ENCODE results near the gene TAF9. TPM values are rescaled to one million over a fixed set of nuclear protein-coding genes. Genes with fewer than 3 reads are reported as not detected.

The TAF9 gene
- total and polyA plus RNA-seq, 9 donors = 19.7 to 48.2 (median 39.9) TPM

DNA sequence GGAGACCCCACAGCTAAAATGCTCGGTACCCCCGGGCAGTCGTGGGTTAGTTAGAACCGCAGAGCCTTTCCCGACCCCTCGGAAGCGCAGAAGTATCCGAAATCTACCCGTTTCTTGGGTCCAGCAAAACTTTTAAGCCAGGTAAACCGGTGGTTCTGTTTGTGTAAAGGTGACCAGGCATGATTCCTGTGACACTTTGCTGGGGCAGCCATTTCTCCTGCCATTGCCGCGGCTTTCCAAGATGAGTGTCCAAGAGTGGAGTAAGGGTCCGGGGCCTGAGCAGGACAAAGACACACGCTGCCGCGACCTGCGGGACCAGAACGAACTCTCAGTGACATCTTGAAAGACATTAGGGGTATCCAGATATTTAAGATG lies 46.3 kb upstream of the TAF9 start:
- no peaks in the 10 kb centered on the region for H3K27me3 ChIP-seq
- TF ChIP-seq EP300 (IDR thresholded peaks at IDR 0.05) = no peak
- TF ChIP-seq, protein P1, sequence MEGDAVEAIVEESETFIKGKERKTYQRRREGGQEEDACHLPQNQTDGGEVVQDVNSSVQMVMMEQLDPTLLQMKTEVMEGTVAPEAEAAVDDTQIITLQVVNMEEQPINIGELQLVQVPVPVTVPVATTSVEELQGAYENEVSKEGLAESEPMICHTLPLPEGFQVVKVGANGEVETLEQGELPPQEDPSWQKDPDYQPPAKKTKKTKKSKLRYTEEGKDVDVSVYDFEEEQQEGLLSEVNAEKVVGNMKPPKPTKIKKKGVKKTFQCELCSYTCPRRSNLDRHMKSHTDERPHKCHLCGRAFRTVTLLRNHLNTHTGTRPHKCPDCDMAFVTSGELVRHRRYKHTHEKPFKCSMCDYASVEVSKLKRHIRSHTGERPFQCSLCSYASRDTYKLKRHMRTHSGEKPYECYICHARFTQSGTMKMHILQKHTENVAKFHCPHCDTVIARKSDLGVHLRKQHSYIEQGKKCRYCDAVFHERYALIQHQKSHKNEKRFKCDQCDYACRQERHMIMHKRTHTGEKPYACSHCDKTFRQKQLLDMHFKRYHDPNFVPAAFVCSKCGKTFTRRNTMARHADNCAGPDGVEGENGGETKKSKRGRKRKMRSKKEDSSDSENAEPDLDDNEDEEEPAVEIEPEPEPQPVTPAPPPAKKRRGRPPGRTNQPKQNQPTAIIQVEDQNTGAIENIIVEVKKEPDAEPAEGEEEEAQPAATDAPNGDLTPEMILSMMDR (IDR thresholded peaks at IDR 0.05) = no peak
- no peak for TF ChIP-seq POLR2A (IDR thresholded peaks at IDR 0.05)
- WGBS, 3 donors = 54 to 69% (median 60%) methylated on average over 18 of the region's 18 CpGs
- no peak overlapping the region for H3K27ac ChIP-seq
- no peaks in the 10 kb centered on the region for H3K36me3 ChIP-seq
- peak overlapping the region; percentile 38 for H3K4me3 ChIP-seq
- peaks cover 1% of the 10 kb centered on the region for H3K4me1 ChIP-seq (ENCODE audit: insufficient read depth)
- H3K9me3 ChIP-seq = no peaks in the 10 kb centered on the region
- no peak for DNase-seq
- intact Hi-C loops (cut with DNase I) = no loop called here

DNA sequence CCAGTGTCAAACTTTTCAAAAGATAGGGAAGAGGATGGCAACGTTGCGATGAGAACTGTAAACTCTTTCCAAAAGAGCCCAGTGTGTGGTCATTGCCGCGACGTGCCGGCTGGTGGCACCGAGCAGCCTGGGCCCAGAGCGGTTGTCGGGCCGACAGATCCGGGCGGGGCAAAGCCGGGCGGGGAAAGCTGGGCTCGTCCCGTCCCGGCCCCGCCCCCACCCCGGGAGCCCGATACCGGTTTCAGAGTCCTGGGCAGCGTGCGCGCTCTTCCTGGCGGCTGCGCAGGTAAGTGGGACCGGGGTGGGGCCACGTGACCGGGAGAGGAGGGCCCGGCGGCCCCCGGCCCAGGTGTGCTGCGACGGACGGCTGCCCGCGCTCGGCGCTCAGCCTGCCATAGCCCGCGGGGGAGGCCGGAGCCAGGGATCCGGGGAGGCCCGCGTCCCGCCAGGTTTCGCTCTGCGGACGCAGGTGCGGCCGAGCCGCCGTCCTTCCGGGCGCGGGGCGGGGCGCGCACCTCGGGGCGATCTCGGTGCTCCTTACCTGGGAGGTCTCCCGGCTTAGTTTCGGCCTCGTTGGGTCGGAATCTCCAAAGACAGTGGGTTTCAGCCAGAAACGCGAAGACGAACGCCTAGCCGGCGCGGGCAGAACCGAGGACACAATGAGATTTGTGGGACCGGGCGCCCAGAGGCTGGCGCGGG lies 45.7 kb upstream of the TAF9 start, which contains the start of gene MARVELD2:
Gene MARVELD2 (plus strand): TSS at position 232 of the 699 bp plus-strand sequence. CDS start 4,270 bp downstream, outside the sequence.
- intact Hi-C loops (cut with DNase I) = no loop called here
- DNase-seq = peak; percentile 21 to 63 (median 36)
- Histone ChIP-seq H3K27ac (no peak within 1 kb of the TSS), H3K4me3 (peak within 1 kb of the TSS; percentile 38), H3K27me3 (no peaks in the 10 kb centered on the region), H3K36me3 (no peaks in the 10 kb centered on the region), H3K4me1 (ENCODE audit: insufficient read depth) (peaks cover 1% of the 10 kb centered on the region), H3K9me3 (no peaks in the 10 kb centered on the region)
- no peak for TF ChIP-seq EP300 (IDR thresholded peaks at IDR 0.05)
- 10 to 23% (median 16%) methylated on average over 47 to 78 of the region's 78 CpGs for WGBS, 3 donors

DNA sequence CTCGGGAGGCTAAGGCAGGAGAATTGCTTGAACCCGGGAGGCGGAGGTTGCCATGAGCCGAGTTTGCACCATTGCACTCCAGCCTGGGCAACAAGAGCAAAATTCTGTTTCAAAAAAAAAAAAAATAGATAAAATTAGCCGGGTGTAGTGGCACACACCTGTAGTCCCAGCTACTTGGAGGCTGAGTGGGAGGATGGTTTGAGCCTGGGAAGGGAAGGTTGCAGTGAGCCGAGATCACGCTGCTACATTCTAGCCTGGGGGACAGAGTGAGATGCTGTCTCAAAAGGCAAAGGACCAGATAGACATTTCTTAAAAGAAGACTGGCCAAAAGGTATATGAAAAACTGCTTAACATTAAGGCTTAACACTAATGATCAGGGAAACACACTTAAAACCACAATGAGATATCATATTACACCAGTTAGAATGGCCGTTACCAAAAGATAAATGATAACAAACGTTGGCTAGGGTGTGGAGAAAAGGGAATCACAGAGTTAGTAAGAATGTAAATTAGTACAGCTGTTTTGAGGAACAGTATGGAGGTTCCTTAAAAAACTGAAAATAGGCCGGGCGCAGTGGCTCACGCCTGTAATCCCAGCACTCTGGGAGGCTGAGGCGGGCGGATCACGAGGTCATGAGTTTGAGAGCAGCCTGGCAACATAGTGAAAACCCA lies 35.5 kb upstream of the TAF9 start:
- Histone ChIP-seq H3K4me1 (ENCODE audit: insufficient read depth) (no peaks in the 10 kb centered on the region), H3K4me3 (no peak overlapping the region), H3K9me3 (no peaks in the 10 kb centered on the region), H3K27me3 (no peaks in the 10 kb centered on the region), H3K36me3 (no peaks in the 10 kb centered on the region), H3K27ac (no peak overlapping the region)
- intact Hi-C loops (cut with DNase I) = no loop called here
- WGBS, 3 donors = 80 to 84% (median 83%) methylated on average over 15 of the region's 15 CpGs
- no peak for TF ChIP-seq POLR2A (IDR thresholded peaks at IDR 0.05)
- TF ChIP-seq, protein P1 (IDR thresholded peaks at IDR 0.05) = no peak
- TF ChIP-seq EP300 (IDR thresholded peaks at IDR 0.05) = no peak
- DNase-seq = no peak

DNA sequence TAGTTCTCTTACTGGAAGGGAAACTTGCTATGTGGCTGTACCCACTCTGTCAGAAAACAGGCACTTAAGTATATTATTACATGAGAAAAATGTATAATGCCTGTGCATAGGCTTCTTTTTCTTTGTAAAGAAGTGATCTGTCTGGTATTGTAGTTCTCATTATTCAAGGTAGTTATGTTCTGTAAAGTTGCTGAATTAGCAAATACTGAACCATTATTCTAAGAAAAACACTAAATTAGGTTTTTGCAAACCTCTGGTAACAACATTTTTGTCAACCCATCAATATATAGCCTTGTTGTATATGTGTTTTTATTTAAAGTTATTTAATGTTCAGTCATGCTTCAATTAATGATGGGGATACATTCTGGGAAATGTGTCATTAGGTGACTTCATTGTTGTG lies 9.1 kb upstream of the TAF9 start:
- intact Hi-C loops (cut with DNase I) = no loop called here
- Histone ChIP-seq H3K36me3 (no peaks in the 10 kb centered on the region), H3K27me3 (no peaks in the 10 kb centered on the region), H3K4me1 (ENCODE audit: insufficient read depth) (no peaks in the 10 kb centered on the region), H3K27ac (no peak overlapping the region), H3K9me3 (no peaks in the 10 kb centered on the region), H3K4me3 (no peak overlapping the region)
- no peak for DNase-seq
- TF ChIP-seq POLR2A (IDR thresholded peaks at IDR 0.05) (no peak), EP300 (IDR thresholded peaks at IDR 0.05) (no peak)
- TF ChIP-seq, protein P1 (IDR thresholded peaks at IDR 0.05) = no peak

DNA sequence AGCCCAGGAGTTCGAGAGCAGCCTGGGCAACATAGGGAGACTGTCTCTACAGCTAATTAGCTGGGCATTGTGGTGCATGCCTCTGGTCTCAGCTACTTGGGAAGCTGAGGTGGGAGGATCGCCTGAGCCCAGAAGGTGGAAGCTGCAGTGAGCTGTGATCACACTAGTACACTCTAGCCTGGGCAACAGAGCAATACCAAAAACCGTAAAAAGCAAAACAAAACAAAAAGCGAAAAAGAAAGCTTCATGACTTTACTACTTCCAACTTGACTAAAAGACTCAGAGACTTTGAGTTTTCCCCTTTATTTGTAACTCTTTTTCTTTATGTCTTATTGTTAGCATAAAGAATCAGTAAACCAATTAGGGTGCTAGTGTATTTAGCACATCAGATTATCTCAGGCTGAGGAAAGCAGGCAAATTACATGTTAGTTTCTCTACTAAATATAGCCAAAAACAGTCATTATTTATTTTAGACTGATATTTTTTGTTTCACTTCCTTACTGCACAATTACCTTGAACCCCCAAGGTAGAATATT lies 5.7 kb upstream of the TAF9 start:
- H3K9me3 ChIP-seq = no peaks in the 10 kb centered on the region
- no peak for TF ChIP-seq EP300 (IDR thresholded peaks at IDR 0.05)
- no peak for TF ChIP-seq POLR2A (IDR thresholded peaks at IDR 0.05)
- TF ChIP-seq, protein P1 (IDR thresholded peaks at IDR 0.05) = no peak
- DNase-seq = no peak
- intact Hi-C loops (cut with DNase I) = no loop called here
- no peaks in the 10 kb centered on the region for H3K36me3 ChIP-seq
- H3K4me3 ChIP-seq = no peak overlapping the region
- 79 to 86% (median 84%) methylated on average over 4 of the region's 4 CpGs for WGBS, 3 donors
- H3K27me3 ChIP-seq = no peaks in the 10 kb centered on the region
- no peak overlapping the region for H3K27ac ChIP-seq
- H3K4me1 ChIP-seq (ENCODE audit: insufficient read depth) = no peaks in the 10 kb centered on the region

All from ovary (tissue), 9 donors.